Measurements from ENCODE around the gene ZNF831. TPM values are rescaled to one million over a fixed set of nuclear protein-coding genes. Genes with fewer than 3 reads are reported as not detected.

The ZNF831 gene
- total and polyA plus RNA-seq, 4 donors, result 0.14 to 1.0 (median 0.56) TPM

- no peak for ATAC-seq (ENCODE audit: insufficient read depth, low FRiP score)
- Histone ChIP-seq H3K9ac (ENCODE audit: insufficient read depth in 1 of 2, low read length in 2 of 2) (no peak overlapping the region), H3K4me3 (no peak overlapping the region), H3K27me3 (ENCODE audit: control insufficient read depth in 3 of 3, insufficient read depth in 3 of 3, low read length in 2 of 3) (peaks cover 0 to 4% (median 0%) of the 10 kb centered on the region in 3 donors), H3K36me3 (ENCODE audit: control insufficient read depth in 4 of 4, insufficient read depth in 4 of 4, low read length in 4 of 4) (no peaks in the 10 kb centered on the region), H3K9me3 (ENCODE audit: control insufficient read depth in 4 of 4, insufficient read depth in 3 of 4, low read length in 3 of 4) (peaks cover 0 to 2% (median 0%) of the 10 kb centered on the region in 4 donors), H3K4me1 (ENCODE audit: control insufficient read depth in 5 of 5, insufficient read depth in 5 of 5, low read length in 5 of 5) (peaks cover 0 to 9% (median 0%) of the 10 kb centered on the region in 5 donors), H3K27ac (ENCODE audit: low read depth in 1 of 2, low read length in 1 of 2) (no peak overlapping the region)
- WGBS, 2 donors, result 88 to 94% methylated on average over 13 of the region's 13 CpGs
- no peak for TF ChIP-seq CTCF (IDR thresholded peaks at IDR 0.05; ENCODE audit: control extremely low read depth, extremely low read depth)
- no peak for DNase-seq
Measured at GRCh38 chr20:59177266-59178250, 13.9 kb downstream of the ZNF831 start.

- Histone ChIP-seq H3K27ac (ENCODE audit: low read depth in 1 of 2, low read length in 1 of 2) (no peak overlapping the region), H3K9ac (ENCODE audit: insufficient read depth in 1 of 2, low read length in 2 of 2) (no peak overlapping the region), H3K4me3 (no peak overlapping the region), H3K27me3 (ENCODE audit: control insufficient read depth in 3 of 3, insufficient read depth in 3 of 3, low read length in 2 of 3) (no peaks in the 10 kb centered on the region), H3K4me1 (ENCODE audit: control insufficient read depth in 5 of 5, insufficient read depth in 5 of 5, low read length in 5 of 5) (peaks cover 0 to 7% (median 0%) of the 10 kb centered on the region in 5 donors), H3K36me3 (ENCODE audit: control insufficient read depth in 4 of 4, insufficient read depth in 4 of 4, low read length in 4 of 4) (no peaks in the 10 kb centered on the region), H3K9me3 (ENCODE audit: control insufficient read depth in 4 of 4, insufficient read depth in 3 of 4, low read length in 3 of 4) (peaks cover 0 to 2% (median 0%) of the 10 kb centered on the region in 4 donors)
- TF ChIP-seq CTCF (IDR thresholded peaks at IDR 0.05; ENCODE audit: control extremely low read depth, extremely low read depth), result no peak
- peak in 1 of 3 donors; percentile 27 for DNase-seq
- ATAC-seq (ENCODE audit: insufficient read depth, low FRiP score), result no peak
- 73 to 75% methylated on average over 10 of the region's 10 CpGs for WGBS, 2 donors
Measured at GRCh38 chr20:59178983-59179595, 15.5 kb downstream of the ZNF831 start.

- ATAC-seq (ENCODE audit: insufficient read depth, low FRiP score), result no peak
Measured at GRCh38 chr20:59179988-59180387, 16.4 kb downstream of the ZNF831 start.

More at GRCh38 chr20:59179988-59180387, 16.4 kb downstream of the ZNF831 start:
- Histone ChIP-seq H3K4me3 (no peak overlapping the region), H3K9me3 (ENCODE audit: control insufficient read depth in 4 of 4, insufficient read depth in 3 of 4, low read length in 3 of 4) (peaks cover 0 to 2% (median 0%) of the 10 kb centered on the region in 4 donors), H3K9ac (ENCODE audit: insufficient read depth in 1 of 2, low read length in 2 of 2) (no peak overlapping the region), H3K4me1 (ENCODE audit: control insufficient read depth in 5 of 5, insufficient read depth in 5 of 5, low read length in 5 of 5) (peaks cover 0 to 7% (median 0%) of the 10 kb centered on the region in 5 donors), H3K27ac (ENCODE audit: low read depth in 1 of 2, low read length in 1 of 2) (no peak overlapping the region), H3K36me3 (ENCODE audit: control insufficient read depth in 4 of 4, insufficient read depth in 4 of 4, low read length in 4 of 4) (no peaks in the 10 kb centered on the region), H3K27me3 (ENCODE audit: control insufficient read depth in 3 of 3, insufficient read depth in 3 of 3, low read length in 2 of 3) (no peaks in the 10 kb centered on the region)
- DNase-seq, result no peak
- no peak for TF ChIP-seq CTCF (IDR thresholded peaks at IDR 0.05; ENCODE audit: control extremely low read depth, extremely low read depth)
- 92 to 97% methylated on average over 5 of the region's 5 CpGs for WGBS, 2 donors

Data from lung (tissue), 12 donors.